Measurements from ENCODE around the gene PBX3. TPM values are rescaled to one million over a fixed set of nuclear protein-coding genes. Genes with fewer than 3 reads are reported as not detected.

PBX3 gene
- total and polyA plus RNA-seq, 7 donors, result 4.2 to 12.7 (median 6.6) TPM

DNA sequence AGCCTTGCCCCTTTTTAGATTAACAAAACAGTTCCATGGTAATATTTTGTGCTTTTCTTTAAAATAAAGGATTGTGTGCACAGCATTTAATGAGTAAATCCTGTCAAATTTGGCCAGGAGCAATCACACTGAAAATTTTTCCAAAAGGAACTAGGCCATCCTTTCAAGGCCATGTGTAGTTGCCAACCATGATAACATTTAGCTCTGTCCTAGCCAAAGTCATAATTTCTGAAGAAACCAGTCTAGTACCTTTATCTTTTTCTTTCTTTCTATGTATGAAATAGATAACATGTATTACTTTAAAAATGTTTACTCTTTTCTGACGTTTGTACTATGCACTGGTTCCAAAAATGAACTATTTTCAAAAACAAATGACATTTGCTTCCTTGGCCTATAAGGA, 143.7 kb downstream of the PBX3 start:
- intact Hi-C loops (cut with DNase I), result loop anchor here in 1 of 2 donors (5.0 kb wide), 1 partner anchor 144 kb away; the partner anchor contains the start of gene PBX3
- Histone ChIP-seq H3K9me3 (no peaks in the 10 kb centered on the region), H3K36me3 (ENCODE audit: insufficient read depth in 1 of 2, low read depth in 1 of 2) (no peaks in the 10 kb centered on the region), H3K4me1 (no peaks in the 10 kb centered on the region), H3K27ac (no peak overlapping the region), H3K27me3 (ENCODE audit: insufficient read depth in 3 of 3, low read length in 2 of 3) (no peaks in the 10 kb centered on the region), H3K4me3 (no peak overlapping the region)
- DNase-seq, result no peak
- 82 to 93% (median 84%) methylated on average over 1 of the region's 1 CpG for WGBS, 3 donors
- TF ChIP-seq, protein P1, sequence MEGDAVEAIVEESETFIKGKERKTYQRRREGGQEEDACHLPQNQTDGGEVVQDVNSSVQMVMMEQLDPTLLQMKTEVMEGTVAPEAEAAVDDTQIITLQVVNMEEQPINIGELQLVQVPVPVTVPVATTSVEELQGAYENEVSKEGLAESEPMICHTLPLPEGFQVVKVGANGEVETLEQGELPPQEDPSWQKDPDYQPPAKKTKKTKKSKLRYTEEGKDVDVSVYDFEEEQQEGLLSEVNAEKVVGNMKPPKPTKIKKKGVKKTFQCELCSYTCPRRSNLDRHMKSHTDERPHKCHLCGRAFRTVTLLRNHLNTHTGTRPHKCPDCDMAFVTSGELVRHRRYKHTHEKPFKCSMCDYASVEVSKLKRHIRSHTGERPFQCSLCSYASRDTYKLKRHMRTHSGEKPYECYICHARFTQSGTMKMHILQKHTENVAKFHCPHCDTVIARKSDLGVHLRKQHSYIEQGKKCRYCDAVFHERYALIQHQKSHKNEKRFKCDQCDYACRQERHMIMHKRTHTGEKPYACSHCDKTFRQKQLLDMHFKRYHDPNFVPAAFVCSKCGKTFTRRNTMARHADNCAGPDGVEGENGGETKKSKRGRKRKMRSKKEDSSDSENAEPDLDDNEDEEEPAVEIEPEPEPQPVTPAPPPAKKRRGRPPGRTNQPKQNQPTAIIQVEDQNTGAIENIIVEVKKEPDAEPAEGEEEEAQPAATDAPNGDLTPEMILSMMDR (IDR thresholded peaks at IDR 0.05), result no peak
- no peak for ATAC-seq

- no peaks in the 10 kb centered on the region for H3K4me1 ChIP-seq
- H3K4me3 ChIP-seq, result no peak overlapping the region
- H3K27me3 ChIP-seq (ENCODE audit: insufficient read depth in 3 of 3, low read length in 2 of 3), result no peaks in the 10 kb centered on the region
- WGBS, 3 donors, result 74 to 80% (median 78%) methylated on average over 2 of the region's 2 CpGs
- TF ChIP-seq, protein P1 (IDR thresholded peaks at IDR 0.05), result no peak
- no peaks in the 10 kb centered on the region for H3K9me3 ChIP-seq
- H3K36me3 ChIP-seq (ENCODE audit: insufficient read depth in 1 of 2, low read depth in 1 of 2), result no peaks in the 10 kb centered on the region
- intact Hi-C loops (cut with DNase I), result loop anchor here in 1 of 2 donors (5.0 kb wide), 1 partner anchor 146 kb away; the partner anchor contains the start of gene PBX3
- DNase-seq (no peak), ATAC-seq (no peak)
- H3K27ac ChIP-seq, result no peak overlapping the region
These were observed 146.1 kb downstream of the PBX3 start for GRCh38 chr9:125893277-125893676.

- no peak overlapping the region for H3K4me3 ChIP-seq
- H3K27me3 ChIP-seq (ENCODE audit: insufficient read depth in 3 of 3, low read length in 2 of 3), result no peaks in the 10 kb centered on the region
- ATAC-seq, result no peak
- H3K9me3 ChIP-seq, result no peaks in the 10 kb centered on the region
- H3K36me3 ChIP-seq (ENCODE audit: insufficient read depth in 1 of 2, low read depth in 1 of 2), result no peaks in the 10 kb centered on the region
- H3K27ac ChIP-seq, result no peak overlapping the region
- intact Hi-C loops (cut with DNase I), result loop anchor here in 1 of 2 donors (5.0 kb wide), 1 partner anchor 147 kb away; the partner anchor contains the start of gene PBX3
- TF ChIP-seq, protein P1 (IDR thresholded peaks at IDR 0.05), result no peak
- WGBS, 3 donors, result 96 to 99% (median 99%) methylated on average over 3 of the region's 3 CpGs
- DNase-seq, result no peak
- H3K4me1 ChIP-seq, result no peaks in the 10 kb centered on the region
These were observed 147.4 kb downstream of the PBX3 start for GRCh38 chr9:125894566-125894965.

DNA sequence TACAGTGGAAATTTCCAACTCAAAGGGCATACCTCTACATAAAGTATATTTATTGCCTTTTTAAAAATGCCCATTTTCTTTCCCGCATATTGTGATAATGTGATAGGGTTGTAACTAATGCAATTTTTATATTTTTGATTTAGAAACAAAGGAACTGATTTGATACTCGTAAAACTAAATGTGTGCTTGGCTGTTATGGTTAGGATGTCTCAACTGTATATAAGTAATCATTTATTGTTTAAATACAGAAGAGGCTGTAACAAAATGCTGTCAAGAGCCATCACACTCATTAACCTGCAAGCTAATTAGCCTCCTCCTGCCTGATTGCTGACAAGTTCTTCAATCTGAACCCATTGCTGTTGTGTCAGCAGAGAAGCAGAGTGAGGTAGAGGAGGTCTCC, 149.2 kb downstream of the PBX3 start:
- Histone ChIP-seq H3K27ac (no peak overlapping the region), H3K27me3 (ENCODE audit: insufficient read depth in 3 of 3, low read length in 2 of 3) (no peaks in the 10 kb centered on the region), H3K9me3 (no peaks in the 10 kb centered on the region), H3K36me3 (ENCODE audit: insufficient read depth in 1 of 2, low read depth in 1 of 2) (no peaks in the 10 kb centered on the region), H3K4me3 (no peak overlapping the region), H3K4me1 (no peaks in the 10 kb centered on the region)
- no peak for ATAC-seq
- WGBS, 3 donors, result 97 to 99% (median 98%) methylated on average over 2 of the region's 2 CpGs
- TF ChIP-seq, protein P1 (IDR thresholded peaks at IDR 0.05), result no peak
- intact Hi-C loops (cut with DNase I), result no loop called here
- no peak for DNase-seq

DNA sequence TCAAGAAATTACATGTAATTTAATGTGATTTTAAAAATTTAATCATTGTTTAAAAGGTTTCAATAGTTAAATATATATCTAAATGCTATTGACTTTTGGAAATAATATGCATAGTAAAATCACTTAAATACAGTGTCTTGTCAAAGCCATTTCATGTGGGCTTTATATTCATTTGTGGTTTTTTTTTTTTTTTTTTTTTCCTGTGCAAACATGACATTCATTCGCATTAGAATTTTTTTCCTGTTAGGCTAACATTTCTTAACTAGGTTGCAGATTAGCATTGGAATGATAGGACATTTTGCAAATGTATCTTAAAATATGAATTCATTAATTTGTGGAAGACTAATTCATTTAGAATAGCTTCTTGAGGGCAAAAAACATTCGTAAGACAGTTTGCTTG, 149.8 kb downstream of the PBX3 start:
- Histone ChIP-seq H3K9me3 (no peaks in the 10 kb centered on the region), H3K4me3 (no peak overlapping the region), H3K4me1 (no peaks in the 10 kb centered on the region), H3K27ac (no peak overlapping the region), H3K36me3 (ENCODE audit: insufficient read depth in 1 of 2, low read depth in 1 of 2) (no peaks in the 10 kb centered on the region), H3K27me3 (ENCODE audit: insufficient read depth in 3 of 3, low read length in 2 of 3) (no peaks in the 10 kb centered on the region)
- no peak for DNase-seq
- intact Hi-C loops (cut with DNase I), result no loop called here
- TF ChIP-seq, protein P1 (IDR thresholded peaks at IDR 0.05), result no peak
- ATAC-seq, result no peak
- 94 to 100% (median 99%) methylated on average over 2 of the region's 2 CpGs for WGBS, 3 donors

All from psoas muscle (tissue), 8 donors.